ENCODE measurements around the gene LRRC32.

The LRRC32 gene, protein sequence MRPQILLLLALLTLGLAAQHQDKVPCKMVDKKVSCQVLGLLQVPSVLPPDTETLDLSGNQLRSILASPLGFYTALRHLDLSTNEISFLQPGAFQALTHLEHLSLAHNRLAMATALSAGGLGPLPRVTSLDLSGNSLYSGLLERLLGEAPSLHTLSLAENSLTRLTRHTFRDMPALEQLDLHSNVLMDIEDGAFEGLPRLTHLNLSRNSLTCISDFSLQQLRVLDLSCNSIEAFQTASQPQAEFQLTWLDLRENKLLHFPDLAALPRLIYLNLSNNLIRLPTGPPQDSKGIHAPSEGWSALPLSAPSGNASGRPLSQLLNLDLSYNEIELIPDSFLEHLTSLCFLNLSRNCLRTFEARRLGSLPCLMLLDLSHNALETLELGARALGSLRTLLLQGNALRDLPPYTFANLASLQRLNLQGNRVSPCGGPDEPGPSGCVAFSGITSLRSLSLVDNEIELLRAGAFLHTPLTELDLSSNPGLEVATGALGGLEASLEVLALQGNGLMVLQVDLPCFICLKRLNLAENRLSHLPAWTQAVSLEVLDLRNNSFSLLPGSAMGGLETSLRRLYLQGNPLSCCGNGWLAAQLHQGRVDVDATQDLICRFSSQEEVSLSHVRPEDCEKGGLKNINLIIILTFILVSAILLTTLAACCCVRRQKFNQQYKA

DNA sequence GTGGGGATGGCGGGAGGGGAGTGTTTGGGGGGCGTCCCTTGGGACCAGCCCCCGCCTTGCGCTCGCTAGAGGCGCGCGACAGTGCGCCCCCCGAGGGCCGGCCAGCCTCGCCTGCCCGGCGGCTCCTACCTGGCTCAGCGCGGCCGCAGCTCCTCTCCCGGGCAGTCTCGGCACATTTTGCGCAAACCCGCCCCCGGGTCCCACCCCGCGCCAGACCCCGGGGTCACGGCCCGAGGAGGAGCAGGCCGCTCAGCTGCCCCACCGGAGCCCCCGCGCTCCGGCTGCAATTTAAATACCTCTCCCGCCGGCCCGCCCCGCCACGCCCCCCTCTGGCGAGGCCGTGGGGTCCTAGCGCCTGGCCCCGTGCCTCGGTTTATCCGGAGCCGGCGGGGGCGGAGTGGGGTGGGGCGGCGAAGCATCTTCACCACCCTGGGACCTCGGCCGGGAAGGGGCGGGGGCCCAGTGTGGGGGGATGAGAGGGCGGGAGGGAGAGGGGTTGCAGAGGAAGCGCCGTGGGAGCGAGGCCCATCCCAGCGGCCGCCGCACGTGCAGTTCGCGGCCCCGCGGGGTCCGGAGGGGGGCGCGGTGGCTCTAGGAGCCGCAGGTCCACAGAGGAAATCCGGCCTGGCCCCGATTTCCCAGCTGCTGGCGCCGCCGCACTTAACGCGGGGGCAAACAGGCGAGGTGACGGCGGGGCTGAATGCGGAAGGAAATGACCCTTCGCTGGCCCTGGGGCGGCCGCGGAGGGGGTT, at the start of gene LRRC32:
LRRC32 (minus strand) TSS at position 263 of the 752 bp plus-strand sequence. CDS start 4,793 bp downstream, outside the sequence.
- no peak for DNase-seq

DNA sequence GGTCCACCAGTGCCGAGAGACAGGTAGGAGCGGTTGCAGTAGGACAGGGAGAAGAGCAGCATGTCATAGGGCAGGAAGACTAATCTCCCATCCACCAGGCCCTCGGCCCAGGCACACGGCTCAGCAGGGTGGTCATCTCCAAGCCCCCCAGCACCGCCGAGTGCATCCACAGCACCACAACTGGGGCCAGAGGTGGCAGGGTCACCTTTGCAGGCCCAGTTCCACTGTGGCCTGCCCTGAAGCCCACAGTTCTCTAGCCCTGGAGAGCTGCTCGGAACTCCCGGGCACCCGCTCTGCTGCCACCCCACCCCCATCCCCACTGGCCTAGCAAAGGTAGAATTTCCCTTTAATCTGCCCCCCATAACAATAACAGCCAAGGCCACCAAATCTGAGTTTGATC, 49.1 kb upstream of the LRRC32 start:
- DNase-seq = no peak

DNA sequence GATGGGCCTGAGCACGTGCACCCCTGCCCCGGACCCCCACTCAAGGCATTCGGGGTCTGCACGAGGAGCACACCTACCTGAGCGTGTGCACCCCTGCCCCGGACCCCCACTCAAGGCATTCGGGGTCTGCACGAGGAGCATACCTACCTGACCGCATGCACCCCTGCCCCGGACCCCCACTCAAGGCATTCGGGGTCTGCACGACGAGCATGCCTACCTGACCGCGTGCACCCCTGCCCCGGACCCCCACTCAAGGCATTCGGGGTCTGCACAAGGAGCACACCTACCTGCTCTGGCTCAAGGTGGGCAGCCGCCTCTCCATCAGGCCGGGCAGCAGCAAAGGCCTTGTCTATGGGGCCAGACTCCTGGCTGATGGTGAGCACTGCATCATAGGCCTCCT, 48.7 kb upstream of the LRRC32 start:
- DNase-seq = no peak

DNA sequence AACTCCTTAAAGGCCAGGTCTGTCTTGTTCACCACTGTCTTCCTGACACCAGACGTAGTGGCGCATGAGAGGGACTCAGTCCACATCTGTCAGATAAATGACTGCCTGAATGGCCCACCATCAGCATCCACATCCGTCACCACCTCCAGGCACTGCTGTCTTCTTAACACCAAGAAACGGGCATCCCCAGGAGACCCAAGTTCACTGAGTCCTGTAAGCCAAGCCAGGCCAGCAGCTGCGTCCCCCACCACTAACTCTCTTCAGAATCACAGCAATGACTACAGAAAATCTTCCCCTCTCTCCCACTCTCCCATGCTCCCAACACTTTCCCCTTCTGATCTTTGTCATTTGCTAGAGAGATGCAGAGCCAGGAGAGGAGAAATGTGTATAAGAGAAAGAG, 47.3 kb upstream of the LRRC32 start:
- no peak for DNase-seq

DNA sequence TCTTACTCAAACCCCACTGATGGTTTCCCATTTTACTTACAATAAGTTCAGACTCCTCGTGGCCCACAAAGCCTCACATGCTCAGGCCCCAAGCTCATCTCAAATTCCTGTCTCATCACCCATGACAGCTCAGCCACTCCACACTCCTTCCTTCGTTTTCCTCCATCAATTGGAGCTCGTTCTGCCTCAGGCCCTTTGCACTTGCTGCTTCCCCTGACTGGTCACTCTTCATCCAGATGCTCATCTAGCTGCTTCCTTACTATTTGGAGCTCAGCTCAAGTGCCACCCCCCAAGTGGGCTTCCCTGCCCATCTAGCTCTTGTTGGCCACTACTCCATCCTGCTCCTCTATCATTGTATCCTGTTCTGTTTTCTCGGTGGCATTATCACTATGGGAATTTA, 46.8 kb upstream of the LRRC32 start:
- DNase-seq = no peak

DNA sequence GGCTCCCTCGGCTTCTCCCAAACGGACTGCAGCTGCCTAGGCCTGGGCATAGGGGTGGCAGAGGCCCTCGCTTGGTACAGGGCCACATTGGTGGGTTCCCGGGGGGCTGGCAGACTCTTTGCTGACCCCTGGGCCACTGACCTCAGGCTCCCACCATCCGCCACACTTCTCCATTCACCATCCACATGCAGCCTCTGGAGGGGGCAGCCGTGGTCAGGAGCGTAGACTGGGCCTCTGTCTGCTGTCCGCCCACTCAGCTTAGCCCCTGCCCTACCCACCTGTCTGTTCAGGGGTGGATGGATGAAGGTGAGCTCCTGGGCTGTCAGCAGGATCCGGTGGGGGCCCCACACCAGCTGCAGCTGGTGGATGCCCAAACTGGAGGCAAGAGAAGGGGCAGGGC, 45.7 kb upstream of the LRRC32 start:
- DNase-seq = no peak

DNA sequence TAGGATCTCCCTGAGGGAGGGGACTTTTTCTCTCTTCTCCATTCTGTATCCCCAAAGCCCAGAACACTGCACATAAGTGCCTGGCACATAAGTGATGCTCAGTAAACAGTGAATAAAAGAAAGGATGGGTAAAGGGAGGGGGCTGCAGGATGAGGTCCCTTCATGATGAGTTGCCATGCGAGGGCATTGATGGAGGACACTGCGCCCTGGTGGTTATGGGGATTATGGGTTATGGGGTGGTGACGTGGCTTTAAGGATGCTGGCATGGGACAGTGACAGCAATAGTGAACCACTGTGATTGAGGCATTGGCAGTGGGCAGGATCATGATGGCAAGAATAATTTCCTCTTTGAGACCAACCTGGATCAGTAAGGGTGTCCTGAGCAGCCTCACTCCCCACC, 43.9 kb upstream of the LRRC32 start:
- no peak for DNase-seq

DNA sequence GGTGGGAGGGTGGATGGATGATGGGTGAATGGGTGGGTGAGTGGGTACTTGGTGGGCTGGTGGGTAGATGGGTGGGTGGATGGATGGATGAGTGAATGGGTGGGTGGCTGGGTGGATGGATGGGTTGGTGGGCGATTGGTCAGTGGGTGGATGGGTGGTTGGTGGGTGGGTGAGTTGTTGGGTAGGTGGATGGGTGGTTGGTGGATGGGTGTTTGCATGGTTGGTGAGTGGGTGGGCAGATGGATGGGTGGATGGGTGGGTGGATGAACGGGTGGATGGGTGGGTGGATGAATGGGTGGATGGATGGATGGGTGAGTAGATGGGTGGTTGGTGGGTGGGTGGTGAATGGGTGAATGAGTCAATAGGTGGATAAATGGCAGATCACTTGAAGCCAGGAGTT, 43.0 kb upstream of the LRRC32 start:
- DNase-seq = no peak

DNA sequence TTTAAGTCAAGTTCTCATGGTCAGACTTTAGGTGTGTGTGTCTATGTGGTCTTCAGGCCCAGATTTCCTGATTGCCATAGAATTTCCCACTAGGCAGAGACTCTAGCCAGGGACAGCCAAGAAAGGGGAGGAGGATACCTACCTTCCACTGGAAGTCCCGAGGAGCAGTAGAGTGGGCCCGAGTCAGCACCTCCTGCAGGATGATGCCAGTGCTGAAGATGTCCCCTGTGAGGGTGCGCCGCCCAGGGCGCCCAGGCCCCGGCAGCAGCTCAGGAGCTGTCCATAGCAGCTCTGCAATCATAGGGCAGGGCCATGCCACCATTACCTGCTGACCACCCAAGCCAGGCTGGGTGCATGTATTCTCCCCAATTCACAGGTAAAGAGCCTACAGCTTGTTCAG, 41.6 kb upstream of the LRRC32 start:
- no peak for DNase-seq

DNA sequence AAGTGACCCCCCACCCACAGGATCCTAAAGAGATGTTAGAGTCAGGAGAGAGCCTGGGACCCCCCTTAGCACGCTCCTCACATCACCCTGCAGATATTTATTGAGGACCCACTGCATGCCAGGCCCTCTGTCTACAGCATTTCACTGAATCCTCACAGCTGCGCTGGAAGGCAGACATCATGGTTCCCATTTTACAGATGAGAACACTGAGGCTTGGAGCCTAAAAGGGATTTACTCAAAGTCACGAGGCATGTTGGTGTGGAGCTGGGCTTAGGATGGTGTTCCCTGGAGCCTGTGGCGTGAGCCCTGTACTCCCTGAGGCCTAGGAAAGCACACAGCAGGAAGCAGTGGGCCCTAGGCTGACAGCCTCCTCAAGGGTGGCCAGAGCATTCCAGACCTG, 39.2 kb upstream of the LRRC32 start:
- no peak for DNase-seq

DNA sequence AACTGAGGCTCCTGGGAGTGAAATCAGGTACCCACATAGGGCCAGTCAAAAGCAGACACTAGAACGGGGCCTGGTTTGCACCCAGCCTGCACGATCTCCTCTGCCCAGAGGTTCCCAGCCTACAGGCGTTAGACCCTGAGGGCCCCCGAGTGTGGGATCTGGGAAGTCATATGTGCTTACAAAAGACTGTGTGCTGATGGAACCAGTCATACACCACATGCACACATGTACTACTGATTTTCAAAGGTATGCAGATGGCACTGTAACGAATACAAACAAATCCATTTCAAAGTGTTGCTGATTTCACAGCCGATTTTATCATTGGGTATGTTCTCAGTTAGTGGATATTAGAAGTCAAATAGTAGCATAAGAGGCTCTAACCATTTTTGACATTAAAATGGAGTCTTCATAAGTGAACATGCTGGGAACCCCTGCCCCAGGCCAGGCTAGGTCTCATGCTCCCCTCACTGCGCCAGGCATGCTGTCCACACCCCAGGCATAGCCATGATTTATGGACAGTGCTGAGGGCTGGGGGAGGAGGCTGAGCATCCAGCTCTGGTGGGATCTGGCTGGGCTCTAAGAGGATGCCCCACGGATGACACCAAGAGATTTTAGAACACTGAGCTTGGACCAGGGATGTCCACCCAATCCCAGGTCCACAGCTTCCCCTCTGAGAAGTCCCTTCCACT, 38.6 kb upstream of the LRRC32 start:
- DNase-seq = no peak

DNA sequence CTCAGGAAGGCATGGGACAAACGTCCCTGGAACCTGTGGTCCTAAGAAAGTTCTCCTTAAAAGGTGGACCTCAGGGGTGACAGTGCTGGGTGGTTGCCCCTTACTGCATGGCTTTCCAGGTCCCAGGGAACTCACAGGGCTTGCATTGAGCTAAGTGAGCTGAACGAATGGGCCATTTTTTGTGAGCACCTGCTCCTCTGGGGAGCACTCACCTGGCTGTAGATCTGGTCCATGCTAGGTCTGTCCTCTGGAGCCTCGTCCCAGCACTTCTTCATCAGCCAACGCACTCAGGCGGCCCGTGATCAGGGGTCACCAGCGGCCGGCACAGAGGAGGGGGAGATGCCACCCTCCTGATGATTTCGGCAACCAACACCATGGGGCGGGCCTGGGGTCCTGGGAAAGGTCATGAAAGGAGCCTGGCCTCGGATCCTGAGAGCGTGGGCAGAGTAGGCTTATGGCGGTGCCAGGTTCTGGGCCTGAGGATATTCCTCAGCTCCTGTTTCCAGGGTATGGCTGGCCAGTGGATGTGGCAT, 36.8 kb upstream of the LRRC32 start:
- no peak for DNase-seq

DNA sequence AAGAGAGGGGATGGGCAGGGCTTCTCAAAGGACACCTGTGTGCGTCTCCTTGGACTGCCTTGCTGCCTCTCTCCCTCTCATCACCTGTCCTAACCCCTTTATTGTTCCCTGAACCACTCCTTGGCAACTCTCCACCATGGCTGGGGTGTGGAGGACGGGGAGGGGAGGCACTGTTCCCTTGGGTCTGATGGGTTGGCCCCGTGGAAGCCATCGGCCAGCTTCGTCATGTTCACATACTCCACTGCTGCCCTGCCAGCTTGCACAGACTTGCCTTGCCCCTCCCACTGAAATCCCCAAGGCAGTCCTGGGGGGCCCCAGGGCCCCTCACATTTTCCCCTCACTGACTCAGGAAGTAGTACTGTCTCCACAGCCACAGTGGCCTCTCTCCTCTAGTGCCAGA, 36.1 kb upstream of the LRRC32 start:
- DNase-seq = no peak

DNA sequence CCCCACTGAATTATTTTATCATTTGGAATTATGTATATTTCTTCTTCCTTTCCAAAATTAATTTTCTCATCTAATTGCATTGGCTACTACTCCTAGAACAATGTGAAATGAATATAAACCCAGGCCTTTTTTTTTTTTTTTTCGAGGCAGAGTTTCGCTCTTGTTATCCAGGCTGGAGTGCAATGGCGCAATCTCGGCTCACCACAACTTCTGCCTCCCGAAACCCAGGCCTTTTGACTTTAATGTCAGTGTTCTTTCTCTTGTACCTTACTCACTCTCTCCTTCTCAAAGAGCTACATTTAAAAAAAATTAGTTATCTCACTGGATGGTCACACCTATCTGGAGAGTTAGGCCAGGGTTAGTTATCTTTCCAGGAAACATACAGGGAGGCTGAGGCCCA, 35.3 kb upstream of the LRRC32 start:
- DNase-seq = no peak

DNA sequence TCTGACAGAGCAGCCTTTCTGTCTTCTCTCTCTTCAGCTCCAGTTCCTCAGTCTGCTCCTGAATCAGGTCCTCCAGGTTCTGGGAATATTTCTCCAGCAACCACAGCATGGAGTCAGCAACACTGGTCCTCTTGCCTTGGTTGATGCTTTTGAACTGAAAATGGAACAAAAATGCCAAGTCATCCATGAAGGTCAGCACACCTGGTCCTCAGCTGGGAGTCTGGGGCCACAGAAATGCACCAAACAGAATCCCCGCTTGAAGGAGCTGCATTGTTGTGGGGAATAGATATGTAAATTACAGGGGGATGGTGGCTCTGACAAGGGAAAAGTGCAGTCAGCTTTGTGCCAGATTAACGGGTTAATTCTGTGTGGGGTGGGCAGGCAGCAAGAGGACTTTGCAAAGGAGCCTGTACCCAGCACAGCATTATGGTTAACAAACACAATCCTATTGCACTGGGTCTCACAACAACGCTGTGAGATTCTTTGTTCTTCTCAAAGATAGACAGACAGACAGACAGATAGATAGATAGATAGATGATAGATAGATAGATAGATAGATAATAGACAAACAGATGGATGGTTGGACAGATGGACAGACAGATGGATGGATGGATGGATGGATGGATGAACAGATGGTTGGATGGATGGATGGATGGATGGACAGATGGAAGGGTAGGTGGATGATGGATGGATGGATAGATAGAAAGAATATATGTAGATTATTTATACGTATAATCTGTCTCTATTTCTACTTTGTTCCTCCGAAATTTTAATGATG, 33.8 kb upstream of the LRRC32 start:
- no peak for DNase-seq

DNA sequence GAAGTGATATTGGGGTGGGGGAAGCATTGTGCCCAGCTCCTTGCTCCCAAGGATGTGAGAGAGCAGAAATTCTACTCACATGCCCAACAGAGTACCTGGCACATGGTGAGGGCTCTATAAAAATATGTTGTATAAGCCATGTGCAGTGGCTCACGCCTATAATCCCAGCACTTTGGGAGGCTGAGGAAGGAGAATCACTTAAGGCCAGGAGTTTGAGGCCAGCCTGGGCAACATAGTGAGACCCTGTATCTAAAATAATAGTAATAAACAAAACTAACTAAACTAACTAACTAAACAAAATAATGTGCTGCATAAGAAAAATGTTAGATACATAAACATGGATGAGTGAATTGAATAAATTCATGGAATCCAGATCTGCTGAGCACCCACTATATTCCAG, 33.2 kb upstream of the LRRC32 start:
- no peak for DNase-seq

DNA sequence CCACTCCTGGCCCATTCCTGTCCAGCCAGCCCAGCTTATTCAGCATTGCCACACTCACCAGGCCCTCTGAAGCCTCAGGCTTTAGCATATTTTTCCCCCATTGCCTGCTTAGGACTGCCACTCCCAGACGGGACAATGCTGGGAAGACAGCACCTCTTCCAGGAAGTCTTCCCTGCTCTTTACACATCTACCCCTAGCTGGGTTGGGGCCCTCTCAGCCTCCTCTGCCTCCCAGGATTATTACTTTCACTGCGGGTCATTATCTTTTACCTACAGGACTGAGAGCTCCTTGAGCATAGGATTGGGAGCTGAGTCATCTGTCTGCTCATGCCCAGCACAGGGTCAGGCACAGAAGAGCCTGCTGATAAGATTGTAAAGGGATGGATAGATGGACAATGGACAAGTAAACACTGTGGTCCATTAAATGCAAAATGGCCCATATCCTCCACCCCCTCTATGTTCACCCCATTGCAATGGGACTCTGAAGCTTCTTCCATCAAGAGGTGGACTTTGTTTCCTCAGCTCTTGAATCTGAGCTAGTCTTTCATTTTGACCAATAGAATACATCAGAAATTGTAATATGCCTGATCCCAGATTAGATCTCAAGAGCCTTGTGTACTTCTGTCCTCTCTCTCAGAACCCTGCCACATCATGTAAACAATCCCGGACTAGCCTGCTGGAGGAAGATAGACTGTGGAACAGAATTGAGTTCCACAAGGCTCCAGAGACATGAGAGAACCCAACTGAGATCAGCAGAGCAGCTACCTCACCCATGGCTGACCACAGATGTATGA, 32.0 kb upstream of the LRRC32 start:
- no peak for DNase-seq

DNA sequence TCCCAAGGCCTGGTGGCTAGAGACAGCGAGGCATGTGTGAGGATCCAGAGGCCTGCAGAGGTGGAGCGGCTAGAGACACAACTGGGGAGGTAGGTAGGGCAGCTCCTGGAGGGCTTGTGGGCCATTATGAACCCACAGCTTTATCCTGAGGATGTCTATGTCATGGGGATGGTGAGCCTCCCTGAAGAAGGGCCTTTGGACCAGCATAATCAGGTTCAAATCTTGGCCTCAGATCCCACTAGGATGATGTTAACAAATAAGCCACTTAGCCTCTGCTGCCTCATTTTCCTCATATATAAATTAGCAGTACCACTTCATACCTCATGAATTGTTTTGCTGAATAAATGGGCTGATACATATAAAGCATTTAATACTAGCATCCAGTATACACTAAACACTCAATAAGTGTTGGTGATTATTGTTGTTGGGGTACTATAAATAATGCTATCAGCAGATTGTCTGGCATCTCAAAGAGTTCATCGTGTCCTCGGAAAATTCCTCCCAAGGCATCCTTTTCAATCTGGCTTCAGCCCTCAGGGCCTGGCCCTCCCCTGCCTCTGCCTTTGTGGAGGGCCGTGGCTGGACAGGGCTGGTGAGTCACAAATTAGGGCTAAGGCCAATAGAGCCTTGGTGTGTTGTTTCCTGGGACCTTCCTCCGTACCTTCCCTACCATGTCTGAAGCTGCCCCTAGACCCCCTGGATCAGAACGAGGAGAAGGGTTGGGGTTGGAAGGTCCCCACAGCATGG, 30.9 kb upstream of the LRRC32 start:
- DNase-seq = no peak

DNA sequence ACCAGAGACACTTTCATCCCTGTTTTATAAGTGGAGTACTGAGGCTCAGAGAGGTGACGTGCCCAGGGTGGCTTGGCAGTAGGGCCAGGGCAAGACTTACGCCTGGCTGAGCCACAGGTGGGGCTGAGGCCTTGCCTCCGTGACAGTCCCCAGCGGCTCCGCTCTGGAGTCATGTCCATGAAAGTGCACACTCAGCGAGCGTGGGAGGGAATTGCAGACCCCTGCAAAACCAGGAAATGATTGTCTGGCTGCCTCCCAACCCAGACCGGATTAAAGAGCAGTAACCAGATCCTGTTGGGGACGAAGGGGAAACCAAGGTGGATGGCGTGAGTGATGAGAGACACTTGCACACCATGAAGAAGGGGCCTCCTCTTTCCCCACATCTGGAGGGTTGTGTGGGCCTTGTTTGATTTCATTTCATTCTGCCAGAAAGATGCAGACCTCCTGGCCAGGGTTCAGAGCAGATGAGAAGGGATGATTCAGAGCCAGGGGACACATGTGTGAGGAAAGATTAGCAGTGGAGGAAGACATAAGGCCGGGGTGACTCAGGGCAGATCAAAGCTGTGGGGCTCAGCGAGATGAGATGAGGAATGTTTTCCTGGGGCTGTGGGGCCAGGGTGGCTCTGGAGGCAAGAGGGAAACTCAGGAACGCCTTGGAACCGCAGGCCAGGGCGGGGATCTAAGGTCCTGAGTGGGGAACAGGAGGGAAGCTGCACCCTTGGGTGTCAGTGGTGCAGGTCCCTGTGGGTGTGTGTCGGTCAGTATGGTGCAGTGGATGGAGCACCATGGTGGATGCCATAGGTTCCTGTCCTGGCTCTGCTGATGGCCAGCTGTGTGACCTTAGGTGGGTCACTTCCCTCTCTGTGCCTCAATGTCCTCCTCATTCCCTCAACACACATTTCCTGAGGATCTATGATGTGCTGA, 29.9 kb upstream of the LRRC32 start:
- no peak for DNase-seq
